OCI-LY3 (cell line): ENCODE data around the gene RUNX3.
A peak's percentile ranks its signal among the peaks of the same experiment; 100 is the strongest.

Source experiments
- CTCF ChIP-seq: fragments of 200-600, 300-600 bp; sonication (generic); IDR thresholded peaks from 2 replicates; pipeline ENCODE4 v1.5.1; 2014; ENCODE audit warnings: antibody characterized with exemption, low read length, low read depth
- EZH2phosphoT487 ChIP-seq: fragments of 200-600 bp; shearing (Covaris generic); IDR thresholded peaks from 2 replicates; pipeline ENCODE4 v1.6.1; 2018; ENCODE audit warnings: antibody characterized with exemption, mixed run types, low read depth

DNA sequence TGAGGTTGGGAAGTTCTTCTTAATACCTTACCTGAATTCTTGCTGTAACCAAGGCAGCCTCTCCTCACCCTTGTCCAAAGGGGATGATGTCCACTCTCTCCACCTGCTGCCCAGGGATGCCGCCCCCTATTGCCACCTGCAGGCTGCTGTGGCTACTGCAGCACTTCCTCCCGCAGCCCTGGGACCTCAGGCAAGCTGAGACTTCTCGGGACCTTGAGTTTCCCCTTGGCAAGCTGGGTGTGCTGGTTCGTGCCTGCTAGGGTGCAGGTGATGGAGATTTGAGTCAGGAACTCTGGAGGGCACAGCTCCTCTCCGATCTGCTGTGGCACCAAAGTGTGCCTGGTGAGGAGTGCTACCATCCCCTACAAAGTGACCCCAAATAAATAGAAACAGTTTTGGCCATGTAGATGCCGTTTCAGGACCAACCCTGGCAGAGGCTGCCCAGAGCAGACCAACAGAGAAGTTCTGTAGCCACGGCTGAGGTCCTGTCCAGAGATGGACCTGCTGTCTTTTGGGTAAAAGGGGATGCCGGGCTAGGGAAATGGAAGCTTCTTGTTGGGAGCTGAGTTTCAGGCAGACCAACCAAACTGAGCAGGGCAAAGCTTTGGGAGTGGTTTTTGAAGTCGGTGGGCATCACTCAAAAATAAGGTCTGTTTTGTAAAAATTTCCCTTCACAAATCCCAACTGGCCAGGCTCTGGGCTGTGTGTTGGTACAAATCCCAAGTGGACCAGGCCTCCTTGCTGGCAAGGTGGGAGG, 31.7 kb downstream of the RUNX3 start:
- TF ChIP-seq CTCF: peak; percentile 70
- no peak for TF ChIP-seq EZH2phosphoT487
